BLaER1 treated with 17β-estradiol and CSF1 and Interleukin-3, amounts not matched to agents 10 nM and 100 nM (cell line): ENCODE results near the gene TMEM79.

Source experiments
- H3K27ac ChIP-seq, 11 experiments: shearing (Covaris generic); formaldehyde crosslinking; 2 replicates each; pipeline ENCODE4 v1.8.1; 2022
- H3K27me3 ChIP-seq, 11 experiments: shearing (Covaris generic); formaldehyde crosslinking; 2 replicates each; pipeline ENCODE4 v1.8.1; 2022
- H3K36me3 ChIP-seq, 11 experiments: shearing (Covaris generic); formaldehyde crosslinking; 2 replicates each; pipeline ENCODE4 v1.8.1; 2022
- H3K4me1 ChIP-seq, 10 experiments: shearing (Covaris generic); formaldehyde crosslinking; 2 replicates each; pipeline ENCODE4 v1.8.1; 2022
- H3K4me2 ChIP-seq, 11 experiments: shearing (Covaris generic); formaldehyde crosslinking; 2 replicates each; pipeline ENCODE4 v1.8.1; 2022
- H3K4me3 ChIP-seq, 10 experiments: shearing (Covaris generic); formaldehyde crosslinking; 2 replicates each; pipeline ENCODE4 v1.8.1; 2022
- H3K9ac ChIP-seq, 11 experiments: shearing (Covaris generic); formaldehyde crosslinking; 2 replicates each; pipeline ENCODE4 v1.8.1; 2022
- H3K9me3 ChIP-seq, 11 experiments: shearing (Covaris generic); formaldehyde crosslinking; replicated peaks in 1 of 11; 2 replicates each; pipeline ENCODE4 v1.8.1; 2022
- H4K20me1 ChIP-seq, 11 experiments: shearing (Covaris generic); formaldehyde crosslinking; 2 replicates each; pipeline ENCODE4 v1.8.1; 2022
- Cebpa-rat ChIP-seq, 11 experiments: shearing (Covaris generic); IDR thresholded peaks; 2 replicates each; pipeline ENCODE4 v1.8.1; 2022

The TMEM79 gene

GRCh38 chr1:156270314-156270713 lies 13.8 kb upstream of the TMEM79 start:
- H3K27ac ChIP-seq: no peak overlapping the region
- no peak overlapping the region for H3K9ac ChIP-seq
- H3K27me3 ChIP-seq: no peaks in the 10 kb centered on the region
- H3K4me2 ChIP-seq: no peak overlapping the region
- no peak for TF ChIP-seq Cebpa-rat (IDR thresholded peaks at IDR 0.05)
- no peaks in the 10 kb centered on the region for H3K9me3 ChIP-seq
- H3K4me3 ChIP-seq: no peak overlapping the region
- no peaks in the 10 kb centered on the region for H3K4me1 ChIP-seq
- H4K20me1 ChIP-seq: peaks cover 0 to 100% (median 83%) of the 10 kb centered on the region in 11 experiments; a peak in 17 of 22 replicates
- peaks cover 100% of the 10 kb centered on the region in 11 experiments for H3K36me3 ChIP-seq

- Histone ChIP-seq H3K36me3 (peaks cover 82 to 96% (median 91%) of the 10 kb centered on the region in 11 experiments), H3K9me3 (no peaks in the 10 kb centered on the region), H3K27ac (no peak overlapping the region; a peak in 1 of 22 replicates), H3K4me3 (no peak overlapping the region), H3K9ac (peak overlapping the region in 3 of 11 experiments; percentile 2 to 25 (median 5); a peak in 2 of 22 replicates), H4K20me1 (peaks cover 42 to 99% (median 87%) of the 10 kb centered on the region in 11 experiments), H3K4me1 (peaks cover 18 to 32% (median 24%) of the 10 kb centered on the region in 10 experiments), H3K27me3 (no peaks in the 10 kb centered on the region), H3K4me2 (0 out of 22 replicates have a peak overlapping the region, but pooled peaks of 1 of the 11 experiments have one; percentile 0)
- no peak for TF ChIP-seq Cebpa-rat (IDR thresholded peaks at IDR 0.05)
These were observed 7.6 kb upstream of the TMEM79 start for GRCh38 chr1:156276532-156276931.

- no peaks in the 10 kb centered on the region for H3K27me3 ChIP-seq
- no peaks in the 10 kb centered on the region for H3K9me3 ChIP-seq
- H3K4me1 ChIP-seq: peaks cover 21 to 36% (median 28%) of the 10 kb centered on the region in 10 experiments
- peaks cover 42 to 99% (median 89%) of the 10 kb centered on the region in 11 experiments for H4K20me1 ChIP-seq
- peak overlapping the region in 3 of 11 experiments; percentile 2 to 44 (median 5); a peak in 2 of 22 replicates for H3K9ac ChIP-seq
- no peak overlapping the region for H3K4me3 ChIP-seq
- peak in 4 of 11 experiments; percentile 20 to 57 (median 44); a peak in 3 of 22 replicates for TF ChIP-seq Cebpa-rat (IDR thresholded peaks at IDR 0.05)
- peaks cover 77 to 91% (median 87%) of the 10 kb centered on the region in 11 experiments for H3K36me3 ChIP-seq
- no peak overlapping the region; a peak in 1 of 22 replicates for H3K27ac ChIP-seq
- H3K4me2 ChIP-seq: peak overlapping the region in 1 of 11 experiments; percentile 0; a peak in 1 of 22 replicates
These were observed 7.2 kb upstream of the TMEM79 start for GRCh38 chr1:156276966-156277381.

- Histone ChIP-seq H3K27ac (no peak overlapping the region), H3K36me3 (peaks cover 49 to 63% (median 58%) of the 10 kb centered on the region in 11 experiments), H3K4me2 (peak overlapping the region in 10 of 11 experiments; percentile 87 to 99 (median 96); a peak in 15 of 22 replicates)
These were observed 4.3 kb upstream of the TMEM79 start for GRCh38 chr1:156279837-156280236.

GRCh38 chr1:156281281-156281680 lies 2.8 kb upstream of the TMEM79 start:
- peak overlapping the region in 10 of 11 experiments; percentile 89 to 98 (median 95); a peak in 21 of 22 replicates for H3K27ac ChIP-seq
- peaks cover 34 to 62% (median 50%) of the 10 kb centered on the region in 11 experiments for H3K36me3 ChIP-seq
- H3K4me1 ChIP-seq: peaks cover 39 to 65% (median 54%) of the 10 kb centered on the region in 10 experiments
- peak overlapping the region; percentile 90 to 98 (median 97); a peak in 21 of 22 replicates for H3K9ac ChIP-seq
- peak overlapping the region; percentile 64 to 92 (median 87) for H3K4me3 ChIP-seq
- TF ChIP-seq Cebpa-rat (IDR thresholded peaks at IDR 0.05): no peak
- H3K4me2 ChIP-seq: peak overlapping the region; percentile 87 to 99 (median 95)
- H3K9me3 ChIP-seq: no peaks in the 10 kb centered on the region
- no peaks in the 10 kb centered on the region for H3K27me3 ChIP-seq
- peaks cover 42 to 58% (median 54%) of the 10 kb centered on the region in 11 experiments for H4K20me1 ChIP-seq

More at GRCh38 chr1:156279837-156280236, 4.3 kb upstream of the TMEM79 start:
- H3K9me3 ChIP-seq: no peaks in the 10 kb centered on the region
- H4K20me1 ChIP-seq: peaks cover 42 to 72% (median 67%) of the 10 kb centered on the region in 11 experiments
- H3K4me3 ChIP-seq: no peak overlapping the region; a peak in 1 of 20 replicates
- H3K27me3 ChIP-seq: no peaks in the 10 kb centered on the region
- peak overlapping the region in 9 of 11 experiments; percentile 17 to 98 (median 97); a peak in 8 of 22 replicates for H3K9ac ChIP-seq
- no peak for TF ChIP-seq Cebpa-rat (IDR thresholded peaks at IDR 0.05)
- H3K4me1 ChIP-seq: peaks cover 39 to 53% (median 45%) of the 10 kb centered on the region in 10 experiments

- peaks cover 28 to 62% (median 46%) of the 10 kb centered on the region in 11 experiments for H3K36me3 ChIP-seq
- H3K9ac ChIP-seq: peak overlapping the region; percentile 90 to 98 (median 97)
- no peaks in the 10 kb centered on the region for H3K9me3 ChIP-seq
- peaks cover 40 to 52% (median 48%) of the 10 kb centered on the region in 11 experiments for H4K20me1 ChIP-seq
- H3K4me2 ChIP-seq: peak overlapping the region; percentile 87 to 99 (median 95)
- peak overlapping the region; percentile 64 to 92 (median 87) for H3K4me3 ChIP-seq
- no peak for TF ChIP-seq Cebpa-rat (IDR thresholded peaks at IDR 0.05)
- H3K4me1 ChIP-seq: peaks cover 39 to 63% (median 52%) of the 10 kb centered on the region in 10 experiments
- H3K27me3 ChIP-seq: no peaks in the 10 kb centered on the region
- H3K27ac ChIP-seq: peak overlapping the region; percentile 89 to 98 (median 95)
These were observed 2.2 kb upstream of the TMEM79 start for GRCh38 chr1:156281693-156282478.

GRCh38 chr1:156282479-156283222 lies 1.5 kb upstream of the TMEM79 start, which contains the start of gene SMG5:
Gene SMG5 (minus strand): TSS chr1:156282825. CDS start chr1:156282680, 145 bp downstream.
- peaks cover 36 to 45% (median 42%) of the 10 kb centered on the region in 11 experiments for H4K20me1 ChIP-seq
- TF ChIP-seq Cebpa-rat (IDR thresholded peaks at IDR 0.05): no peak
- no peaks in the 10 kb centered on the region for H3K27me3 ChIP-seq
- peaks cover 21 to 60% (median 38%) of the 10 kb centered on the region in 11 experiments for H3K36me3 ChIP-seq
- no peaks in the 10 kb centered on the region for H3K9me3 ChIP-seq
- peak within 1 kb of the TSS; percentile 89 to 98 (median 95) for H3K27ac ChIP-seq
- peaks cover 39 to 59% (median 50%) of the 10 kb centered on the region in 10 experiments for H3K4me1 ChIP-seq
- H3K4me2 ChIP-seq: peak within 1 kb of the TSS; percentile 90 to 99 (median 95)
- H3K4me3 ChIP-seq: peak within 1 kb of the TSS; percentile 64 to 92 (median 87)
- peak within 1 kb of the TSS; percentile 90 to 98 (median 97) for H3K9ac ChIP-seq

- Histone ChIP-seq H3K4me2 (peak overlapping the region; percentile 89 to 98 (median 93)), H3K4me1 (peaks cover 39 to 57% (median 49%) of the 10 kb centered on the region in 10 experiments), H3K36me3 (peaks cover 16 to 60% (median 34%) of the 10 kb centered on the region in 11 experiments), H4K20me1 (peaks cover 29 to 36% (median 33%) of the 10 kb centered on the region in 11 experiments), H3K9me3 (no peaks in the 10 kb centered on the region), H3K9ac (peak overlapping the region; percentile 90 to 98 (median 97)), H3K27me3 (no peaks in the 10 kb centered on the region), H3K4me3 (peak overlapping the region; percentile 64 to 92 (median 87)), H3K27ac (peak overlapping the region in 10 of 11 experiments; percentile 89 to 98 (median 95); a peak in 20 of 22 replicates)
- TF ChIP-seq Cebpa-rat (IDR thresholded peaks at IDR 0.05): no peak
These were observed 604 bp upstream of the TMEM79 start for GRCh38 chr1:156283521-156283920.
